GM10847 (cell line): ENCODE data around the gene ARHGAP26.

Experiments used
- POLR2A ChIP-seq: IDR thresholded peaks from 2 replicates; pipeline ENCODE4 v1.6.1; 2011; ENCODE audit not compliant: insufficient read length; ENCODE audit errors: extremely low read depth

ARHGAP26 gene

DNA sequence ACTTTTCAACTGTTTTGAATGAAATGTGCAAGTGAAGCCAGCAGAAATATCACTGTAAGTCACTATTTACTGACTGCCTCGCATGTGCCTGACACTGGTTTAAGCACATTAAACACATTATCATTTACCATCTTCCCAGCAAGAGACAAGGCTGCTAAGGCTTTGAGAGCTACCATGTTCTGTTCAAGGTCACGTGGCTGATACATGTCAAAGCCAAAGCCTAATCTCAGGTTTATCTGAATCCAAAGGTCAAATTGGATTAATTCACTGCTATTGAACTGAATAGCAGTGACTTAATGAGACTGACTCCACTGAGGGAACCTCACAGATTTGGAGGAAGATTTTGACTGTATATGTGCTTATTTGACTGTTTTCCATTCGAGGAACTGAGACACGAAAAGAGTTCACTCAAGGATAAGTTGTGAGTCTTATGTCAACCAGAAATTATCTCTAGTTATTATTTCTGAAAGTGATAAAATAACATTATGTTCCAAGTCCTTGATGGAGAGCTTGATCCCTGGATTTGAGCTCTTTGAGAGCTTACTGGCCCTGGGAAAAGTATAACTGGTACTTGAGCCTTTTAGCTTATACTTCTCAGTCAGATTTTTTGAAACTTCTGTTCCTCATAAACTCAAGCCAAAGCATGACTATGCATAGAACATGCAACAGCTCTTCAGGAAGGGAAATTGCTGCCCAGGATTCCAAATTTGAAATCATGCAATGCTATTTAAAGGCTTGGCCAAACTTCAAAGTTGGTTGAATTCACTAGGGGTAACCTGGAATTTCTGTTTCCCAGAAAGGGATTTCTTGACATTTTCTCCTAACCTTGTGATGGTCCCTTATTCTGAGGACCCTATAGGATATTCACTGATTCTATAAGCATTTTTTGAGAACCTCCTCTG lies 23.4 kb upstream of the ARHGAP26 start:
- no peak for TF ChIP-seq POLR2A

GRCh38 chr5:142748132-142748531 lies 22.0 kb upstream of the ARHGAP26 start:
- no peak for TF ChIP-seq POLR2A

DNA sequence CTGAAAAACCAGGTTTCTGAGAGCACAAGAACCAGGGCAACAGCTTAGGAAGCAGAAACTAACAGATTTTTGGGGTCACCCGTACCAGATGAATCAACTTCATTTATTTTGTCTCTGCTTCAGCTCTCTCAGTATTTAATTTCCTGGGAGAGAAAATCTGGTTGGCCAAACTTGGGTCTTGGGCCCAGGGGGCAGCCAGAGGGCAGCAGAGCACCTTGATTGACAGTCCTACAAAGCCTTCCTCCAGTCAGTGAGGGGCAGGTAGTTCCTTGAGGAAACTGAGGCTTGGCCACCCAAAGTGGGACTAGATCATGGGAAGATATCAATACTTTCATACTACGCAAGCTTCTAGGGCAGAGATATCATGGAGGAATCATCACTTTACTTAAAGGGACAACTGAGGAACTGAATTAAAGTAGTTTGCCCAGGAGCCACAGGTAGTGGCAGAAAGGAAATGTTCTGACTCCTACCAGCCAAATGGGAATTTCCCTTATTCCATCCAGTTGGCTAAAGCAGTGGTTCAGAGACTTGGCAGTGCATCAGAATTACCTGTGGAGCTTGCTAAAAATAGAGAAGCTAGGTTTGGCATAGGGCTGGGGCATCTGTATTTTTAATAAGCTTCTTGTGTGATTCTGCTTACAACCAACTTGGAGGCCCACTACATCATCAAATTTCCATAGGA lies 21.5 kb upstream of the ARHGAP26 start:
- TF ChIP-seq POLR2A = no peak

DNA sequence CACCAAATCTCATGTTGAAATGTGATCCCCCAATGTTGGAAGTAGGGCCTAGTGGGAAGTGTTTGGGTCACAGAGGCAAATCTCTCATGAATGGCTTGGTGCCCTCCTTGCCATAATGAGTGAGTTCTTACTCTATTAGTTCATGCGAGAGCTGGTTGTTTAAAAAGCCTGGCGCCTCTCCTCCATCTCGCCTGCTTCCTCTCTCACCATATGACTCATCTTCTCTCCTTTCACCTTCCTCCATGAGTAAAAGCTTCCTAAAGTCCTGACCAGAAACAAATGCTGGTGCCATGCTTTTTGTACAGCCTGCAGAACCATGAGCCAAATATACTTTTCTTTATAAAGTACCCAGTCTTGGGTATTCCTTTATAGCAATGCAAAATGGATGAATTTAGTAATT lies 20.9 kb upstream of the ARHGAP26 start:
- TF ChIP-seq POLR2A = no peak

DNA sequence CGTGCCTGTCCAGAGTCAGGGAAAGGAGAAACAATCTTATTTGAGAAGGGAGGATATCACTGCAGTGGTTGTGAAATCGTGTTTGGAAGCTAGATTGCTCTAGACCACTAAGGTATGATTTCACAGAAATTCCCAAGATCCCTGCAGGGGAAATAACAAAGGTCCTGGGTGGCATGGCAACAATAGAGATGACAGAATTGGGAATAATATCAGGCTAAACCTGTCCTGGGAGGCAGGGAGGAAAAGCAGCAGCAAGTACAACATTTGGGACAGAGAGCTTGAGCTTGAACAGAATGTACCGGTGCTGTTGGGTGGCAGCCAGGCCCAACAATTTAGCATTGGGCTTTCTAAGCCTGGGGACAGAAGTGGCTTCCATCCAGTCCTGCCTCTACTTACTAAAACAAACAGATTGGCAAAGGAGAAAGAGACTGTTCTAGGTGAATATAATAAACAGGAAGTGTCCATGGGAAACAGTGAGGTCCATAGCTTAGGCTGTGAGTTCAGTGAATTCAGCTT lies 17.0 kb upstream of the ARHGAP26 start:
- TF ChIP-seq POLR2A = no peak

DNA sequence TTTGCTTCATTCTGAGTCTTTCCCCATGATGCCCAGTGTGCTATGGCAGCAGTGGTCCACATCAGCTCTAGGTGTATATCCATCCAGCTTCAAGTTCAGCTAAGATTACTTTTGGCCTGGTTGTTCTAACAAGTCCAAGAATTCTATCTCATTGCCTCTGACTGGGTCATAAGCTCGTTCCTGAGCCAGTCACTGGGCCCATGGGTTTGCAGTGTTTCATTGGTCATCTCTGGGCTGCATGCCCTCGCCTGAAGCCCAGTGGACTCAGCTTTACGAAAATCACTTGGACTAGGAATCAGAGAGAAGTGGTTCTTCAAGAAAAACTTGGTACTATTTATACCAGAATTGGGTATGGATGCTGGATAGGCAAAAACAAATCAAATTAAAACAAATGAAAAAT lies 16.1 kb upstream of the ARHGAP26 start:
- no peak for TF ChIP-seq POLR2A

DNA sequence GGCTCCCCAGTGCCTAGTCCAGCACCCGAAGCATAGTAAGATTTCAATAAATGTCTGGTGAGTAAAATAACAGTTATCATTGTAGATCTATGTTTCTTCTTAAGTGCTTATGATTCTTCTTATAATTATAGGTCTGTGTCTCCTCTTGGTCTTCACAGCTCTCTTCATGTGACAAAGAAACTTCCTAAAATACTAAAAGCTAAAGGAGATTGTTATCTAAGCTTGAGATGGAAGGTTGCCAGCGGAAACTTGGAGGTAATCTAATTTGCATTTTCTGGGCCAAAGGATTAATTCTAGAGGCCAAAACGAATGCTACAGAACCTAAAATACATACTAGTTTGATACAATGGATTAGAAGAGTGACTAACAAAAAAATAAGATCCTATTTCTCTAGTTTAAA lies 13.6 kb upstream of the ARHGAP26 start:
- no peak for TF ChIP-seq POLR2A

DNA sequence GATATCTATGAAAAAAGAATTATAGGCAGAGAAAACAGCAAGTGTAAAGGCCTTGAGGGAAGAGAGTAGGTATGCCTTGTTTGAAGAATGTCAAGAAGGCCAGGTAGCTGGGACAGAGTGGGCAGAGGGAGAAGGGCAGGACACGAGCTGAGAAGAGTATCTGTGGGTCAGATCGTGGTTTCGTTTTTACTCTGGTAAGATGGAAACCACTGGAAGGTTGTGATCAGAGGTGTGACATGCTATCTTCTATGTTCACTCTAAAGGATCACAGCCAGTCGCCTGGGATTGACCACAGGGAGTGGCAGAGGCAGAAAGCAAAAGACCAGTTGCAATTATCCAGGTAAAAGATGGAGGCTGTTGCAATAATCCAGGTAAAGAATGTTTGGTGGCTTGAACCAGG lies 12.6 kb upstream of the ARHGAP26 start:
- TF ChIP-seq POLR2A = no peak

GRCh38 chr5:142758062-142758795 lies 11.9 kb upstream of the ARHGAP26 start:
- no peak for TF ChIP-seq POLR2A

- no peak for TF ChIP-seq POLR2A
Measured at GRCh38 chr5:142758796-142759145, 11.4 kb upstream of the ARHGAP26 start.

DNA sequence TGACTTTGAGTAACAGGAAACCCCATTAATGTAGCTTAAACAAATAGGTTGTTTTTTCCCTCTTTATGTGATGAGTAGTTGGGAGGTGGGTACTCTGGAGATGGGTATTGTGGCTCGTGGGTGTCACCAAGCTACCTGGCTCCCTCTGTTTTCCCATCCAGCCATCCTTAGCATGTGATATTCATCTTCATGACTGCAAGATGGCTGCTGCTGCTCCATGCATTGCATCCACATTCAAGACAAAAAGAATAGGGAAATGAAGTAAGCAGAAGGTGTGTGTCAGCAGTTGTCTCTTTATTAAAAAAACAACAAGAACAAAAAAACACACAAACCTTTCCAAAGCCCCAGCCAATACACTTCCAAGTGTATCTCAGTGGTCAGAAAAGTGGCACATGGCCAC lies 6.5 kb upstream of the ARHGAP26 start:
- no peak for TF ChIP-seq POLR2A

GRCh38 chr5:142767178-142767577 lies 3.0 kb upstream of the ARHGAP26 start:
- TF ChIP-seq POLR2A = no peak

GRCh38 chr5:142767911-142768310 lies 2.3 kb upstream of the ARHGAP26 start:
- TF ChIP-seq POLR2A = no peak

GRCh38 chr5:142769251-142769792 lies 855 bp upstream of the ARHGAP26 start:
- TF ChIP-seq POLR2A = no peak
